HG02885 (cell line): Measurements from ENCODE around the gene NAALADL2.

Experiments used
- ATAC-seq: cut with Tn5 transposase; IDR thresholded peaks from one replicate; pipeline ENCODE4 v1.9.1; 2021; ENCODE audit warnings: mild to moderate bottlenecking; ENCODE audit not compliant: unreplicated experiment, poor library complexity

Gene NAALADL2

GRCh38 chr3:175851541-175851940, 992.4 kb downstream of the NAALADL2 start:
- ATAC-seq: no peak

GRCh38 chr3:175852560-175852959, 993.4 kb downstream of the NAALADL2 start:
- no peak for ATAC-seq

GRCh38 chr3:175857666-175858270, 998.6 kb downstream of the NAALADL2 start:
- no peak for ATAC-seq
